Kidney (tissue), 14 donors: ENCODE data around the gene MOXD1. TPM values are rescaled to one million over a fixed set of nuclear protein-coding genes. Genes with fewer than 3 reads are reported as not detected.

Source experiments
- DNase-seq, 5 donors: peaks; one replicate each; pipeline ENCODE4 v3.0.0-alpha.2; 2013 to 2020
- FAIRE-seq: peaks from 2 replicates; lab custom pipeline; 2012; peaks lifted over from hg19 to GRCh38; lab: Jason Lieb, UNC
- H3K27ac ChIP-seq, 2 donors: one replicate each; pipeline ENCODE4 v1.7.0; 2013; ENCODE audit warnings: low read depth in 2 of 2, low read length in 2 of 2, inconsistent platforms in 1 of 2
- H3K27me3 ChIP-seq: one replicate; pipeline ENCODE4 v1.7.1; 2013; ENCODE audit warnings: low read length, inconsistent platforms; ENCODE audit not compliant: control insufficient read depth, insufficient read depth
- H3K36me3 ChIP-seq, 3 donors: one replicate each; pipeline versions ENCODE4 v1.7.0 to v1.7.1; 2013; ENCODE audit warnings: low read length in 3 of 3, control low read depth in 1 of 3, inconsistent platforms in 1 of 3; ENCODE audit not compliant: insufficient read depth in 3 of 3, control insufficient read depth in 2 of 3
- H3K4me1 ChIP-seq, 3 donors: one replicate each; pipeline versions ENCODE4 v1.7.0 to v1.7.1; 2013; ENCODE audit warnings: low read length in 3 of 3, inconsistent platforms in 1 of 3, low read depth in 1 of 3; ENCODE audit not compliant: control insufficient read depth in 2 of 3, insufficient read depth in 2 of 3
- H3K4me3 ChIP-seq, 3 donors: one replicate each; pipeline versions ENCODE4 v1.7.0 to v1.8.1; 2013; ENCODE audit warnings: low read length in 3 of 3, control low read depth in 1 of 3, inconsistent platforms in 1 of 3
- H3K9ac ChIP-seq, 3 donors: one replicate each; pipeline versions ENCODE4 v1.7.0 to v1.7.1; 2013; ENCODE audit warnings: low read length in 3 of 3, control low read depth in 1 of 3, inconsistent platforms in 1 of 3
- H3K9me3 ChIP-seq, 3 donors: one replicate each; pipeline versions ENCODE4 v1.7.0 to v1.7.1; 2013; ENCODE audit warnings: low read length in 3 of 3, control low read depth in 1 of 3, inconsistent platforms in 1 of 3; ENCODE audit not compliant: control insufficient read depth in 2 of 3, insufficient read depth in 1 of 3
- intact Hi-C: fragments of 100-400 bp; cut with DNase I; formaldehyde crosslinking; loops from one replicate; pipeline ENCODE4 v1.11.1; 2022
- polyA plus RNA-seq: library from polyadenylated mRNA; stranded (reverse); fragments of 350-450 nt; fragmentation: Illumina TruSeq; extraction: RNeasy Lipid Tissue Mini Kit (QIAGEN cat#74804); gene quantifications from one replicate; pipeline ENCODE4 v1.2.3, GENCODE V29; 2014; ENCODE audit warnings: low read depth, low replicate concordance; ENCODE audit not compliant: insufficient read depth
- total RNA-seq: library from RNA; stranded (reverse); fragmentation: NEBNext Ultra II Directional; extraction: Animal tissue kit (Norgen Biotek cat#: 25700); gene quantifications from one replicate; pipeline ENCODE4 v1.2.1, GENCODE V29; 2021
- TF ChIP-seq, protein P1 (sequence below): IDR thresholded peaks from 3 replicates; pipeline ENCODE4 v1.5.1; 2012; ENCODE audit warnings: mild to moderate bottlenecking, moderate library complexity, borderline replicate concordance; ENCODE audit not compliant: insufficient read depth; ENCODE audit errors: extremely low read depth
- donor health status: control.
- donor health status: control.
- donor health status: control.
- donor health status: control.
- donor health status: control.
- donor health status: DM: yes; HTN: yes; CAD: no.
- donor health status: Normal renal cell carcinoma (clear cell type).

Gene MOXD1
- total and polyA plus RNA-seq, 2 donors from 2014 or later: 11.6 to 35.9 TPM

DNA sequence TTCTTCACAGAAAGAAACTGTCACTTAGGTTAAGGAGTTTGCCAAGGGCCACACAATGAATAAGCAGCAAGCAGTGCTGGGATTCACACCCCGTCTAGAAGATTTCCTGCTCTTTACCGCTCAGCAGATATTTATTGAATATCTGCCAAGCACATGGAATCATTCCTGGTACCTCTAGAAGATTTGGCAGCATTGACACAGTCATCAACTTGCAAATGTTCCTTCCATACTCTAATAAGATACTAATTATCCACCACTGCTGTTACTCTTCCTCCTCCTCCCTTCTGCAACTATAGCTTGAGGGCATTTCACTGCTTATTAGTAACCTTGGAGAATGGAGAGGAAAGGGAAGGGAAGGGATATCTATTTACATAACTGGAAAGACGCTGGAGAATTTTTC is 13.0 kb downstream of the MOXD1 start:
- TF ChIP-seq, protein P1, sequence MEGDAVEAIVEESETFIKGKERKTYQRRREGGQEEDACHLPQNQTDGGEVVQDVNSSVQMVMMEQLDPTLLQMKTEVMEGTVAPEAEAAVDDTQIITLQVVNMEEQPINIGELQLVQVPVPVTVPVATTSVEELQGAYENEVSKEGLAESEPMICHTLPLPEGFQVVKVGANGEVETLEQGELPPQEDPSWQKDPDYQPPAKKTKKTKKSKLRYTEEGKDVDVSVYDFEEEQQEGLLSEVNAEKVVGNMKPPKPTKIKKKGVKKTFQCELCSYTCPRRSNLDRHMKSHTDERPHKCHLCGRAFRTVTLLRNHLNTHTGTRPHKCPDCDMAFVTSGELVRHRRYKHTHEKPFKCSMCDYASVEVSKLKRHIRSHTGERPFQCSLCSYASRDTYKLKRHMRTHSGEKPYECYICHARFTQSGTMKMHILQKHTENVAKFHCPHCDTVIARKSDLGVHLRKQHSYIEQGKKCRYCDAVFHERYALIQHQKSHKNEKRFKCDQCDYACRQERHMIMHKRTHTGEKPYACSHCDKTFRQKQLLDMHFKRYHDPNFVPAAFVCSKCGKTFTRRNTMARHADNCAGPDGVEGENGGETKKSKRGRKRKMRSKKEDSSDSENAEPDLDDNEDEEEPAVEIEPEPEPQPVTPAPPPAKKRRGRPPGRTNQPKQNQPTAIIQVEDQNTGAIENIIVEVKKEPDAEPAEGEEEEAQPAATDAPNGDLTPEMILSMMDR: no peak
- FAIRE-seq (no peak), DNase-seq (peak in 1 of 5 donors; percentile 25)
- intact Hi-C loops: no loop called here
- no peaks in the 10 kb centered on the region for H3K27me3 ChIP-seq
- H3K9me3 ChIP-seq: no peaks in the 10 kb centered on the region
- H3K27ac ChIP-seq: no peak overlapping the region
- H3K36me3 ChIP-seq: no peaks in the 10 kb centered on the region
- no peak overlapping the region for H3K4me3 ChIP-seq
- H3K9ac ChIP-seq: no peak overlapping the region
- H3K4me1 ChIP-seq: peaks cover 0 to 8% (median 0%) of the 10 kb centered on the region in 3 donors

- Histone ChIP-seq H3K4me3 (no peak overlapping the region), H3K27ac (no peak overlapping the region), H3K9ac (no peak overlapping the region), H3K27me3 (no peaks in the 10 kb centered on the region), H3K36me3 (no peaks in the 10 kb centered on the region), H3K9me3 (no peaks in the 10 kb centered on the region), H3K4me1 (no peaks in the 10 kb centered on the region)
- intact Hi-C loops: no loop called here
- FAIRE-seq: no peak
- no peak for DNase-seq
- TF ChIP-seq, protein P1: no peak
Observed at GRCh38 chr6:132382630-132383175, 18.6 kb downstream of the MOXD1 start.

DNA sequence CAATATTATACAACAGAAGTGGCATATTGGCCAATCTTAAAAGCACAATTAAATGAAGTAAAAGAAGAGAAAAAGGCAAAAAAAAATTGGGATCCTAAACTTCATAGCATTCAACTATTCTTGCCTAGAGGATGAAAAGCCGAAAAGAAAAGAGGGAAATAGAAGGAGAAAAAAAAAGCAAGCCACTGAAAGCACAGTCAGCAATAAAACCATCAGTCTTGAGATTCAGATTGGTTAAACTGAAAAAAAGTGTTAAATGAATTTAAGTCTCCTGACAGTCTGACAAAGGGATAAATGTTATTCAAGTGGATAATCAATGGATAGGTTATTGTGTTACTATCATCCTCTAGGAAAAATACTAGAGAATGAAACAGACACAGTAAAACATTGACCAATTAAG is 19.9 kb downstream of the MOXD1 start:
- no peaks in the 10 kb centered on the region for H3K27me3 ChIP-seq
- no peak for DNase-seq

More for the DNA sequence above, 19.9 kb downstream of the MOXD1 start:
- intact Hi-C loops: no loop called here
- Histone ChIP-seq H3K27ac (no peak overlapping the region), H3K4me1 (no peaks in the 10 kb centered on the region), H3K4me3 (no peak overlapping the region), H3K9ac (no peak overlapping the region), H3K9me3 (no peaks in the 10 kb centered on the region), H3K36me3 (no peaks in the 10 kb centered on the region)
- TF ChIP-seq, protein P1: no peak
- no peak for FAIRE-seq
